HG03558 (cell line): ENCODE results near the gene CMC4.
A peak's percentile ranks its signal among the peaks of the same experiment; 100 is the strongest.

ENCODE experiments used
- ATAC-seq: cut with Tn5 transposase; IDR thresholded peaks from one replicate; pipeline ENCODE4 v1.9.1; 2021; ENCODE audit warnings: moderate number of reproducible peaks; ENCODE audit not compliant: unreplicated experiment; ENCODE audit errors: extremely low read depth

Gene CMC4

GRCh38 chrX:155055494-155055893 is 15.4 kb downstream of the CMC4 start:
- no peak for ATAC-seq

GRCh38 chrX:155054255-155054654 is 16.7 kb downstream of the CMC4 start:
- ATAC-seq = no peak

DNA sequence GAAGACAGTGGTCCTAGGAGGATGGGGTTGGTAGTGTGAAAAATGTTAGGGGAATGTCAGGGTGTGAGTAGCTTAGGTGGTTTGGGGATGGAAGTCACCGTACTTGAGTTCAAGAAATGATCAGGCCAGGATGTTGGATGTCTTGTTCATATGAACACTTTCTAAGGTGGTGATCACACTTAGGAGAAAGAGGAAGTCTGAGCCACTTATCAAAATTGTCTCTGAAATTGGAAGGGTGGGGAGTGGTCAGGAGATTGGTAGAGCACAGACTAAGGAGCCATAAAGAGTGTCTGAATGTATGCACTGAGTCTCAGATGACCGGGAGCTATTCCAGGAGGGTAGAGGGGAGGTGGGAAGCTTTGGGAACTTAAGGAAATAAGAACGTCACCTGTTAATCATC is 17.3 kb downstream of the CMC4 start:
- ATAC-seq = no peak

GRCh38 chrX:155052738-155053498 is 18.0 kb downstream of the CMC4 start:
- no peak for ATAC-seq

- no peak for ATAC-seq
Observed at GRCh38 chrX:155048977-155049619, 21.8 kb downstream of the CMC4 start.

- ATAC-seq = no peak
Observed at GRCh38 chrX:155046811-155047528, 24.0 kb downstream of the CMC4 start.

GRCh38 chrX:155046129-155046810 is 24.7 kb downstream of the CMC4 start:
- no peak for ATAC-seq

- ATAC-seq = no peak
Observed at GRCh38 chrX:155035688-155036087, 35.2 kb downstream of the CMC4 start.

- ATAC-seq = no peak
Observed at GRCh38 chrX:155031657-155032056, 39.3 kb downstream of the CMC4 start.

DNA sequence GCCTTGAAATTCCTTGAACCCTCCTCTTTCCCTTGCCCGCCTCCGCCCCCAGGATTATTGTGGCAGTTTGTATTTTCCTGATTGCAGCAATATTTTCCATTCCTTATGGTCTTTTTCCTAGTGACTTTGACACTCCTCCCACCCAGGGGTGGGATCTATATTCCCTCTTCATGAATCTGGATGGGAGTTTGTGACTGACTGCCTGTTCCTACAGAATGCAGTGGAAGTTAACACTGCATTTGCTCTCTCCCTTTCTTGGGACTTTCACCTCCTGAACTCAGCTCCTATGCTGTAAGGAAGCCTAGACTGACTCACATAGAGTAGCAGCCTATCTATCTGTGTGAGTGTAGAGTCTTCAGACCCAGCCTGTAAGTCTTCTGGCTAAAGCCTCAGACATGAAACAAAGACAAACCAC is 42.1 kb downstream of the CMC4 start:
- ATAC-seq = no peak

DNA sequence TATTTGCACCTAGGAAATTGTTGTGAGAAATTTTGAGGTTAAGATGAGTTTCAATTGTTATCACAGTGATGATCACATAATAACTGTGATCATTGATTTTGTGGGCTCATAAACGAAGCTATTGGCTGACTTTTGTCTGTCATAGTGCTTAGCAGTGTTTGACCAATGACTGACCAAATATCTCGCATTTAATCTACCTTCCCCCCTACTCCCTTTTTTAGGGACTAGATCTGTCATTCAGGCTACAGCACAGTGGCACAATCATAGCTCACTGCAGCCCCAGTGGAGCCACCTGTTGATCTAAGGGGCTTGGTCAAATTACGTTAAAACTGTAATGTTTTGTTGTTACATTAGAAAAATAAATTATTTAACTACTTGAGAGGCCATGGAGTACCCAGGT is 42.8 kb downstream of the CMC4 start:
- ATAC-seq = no peak

DNA sequence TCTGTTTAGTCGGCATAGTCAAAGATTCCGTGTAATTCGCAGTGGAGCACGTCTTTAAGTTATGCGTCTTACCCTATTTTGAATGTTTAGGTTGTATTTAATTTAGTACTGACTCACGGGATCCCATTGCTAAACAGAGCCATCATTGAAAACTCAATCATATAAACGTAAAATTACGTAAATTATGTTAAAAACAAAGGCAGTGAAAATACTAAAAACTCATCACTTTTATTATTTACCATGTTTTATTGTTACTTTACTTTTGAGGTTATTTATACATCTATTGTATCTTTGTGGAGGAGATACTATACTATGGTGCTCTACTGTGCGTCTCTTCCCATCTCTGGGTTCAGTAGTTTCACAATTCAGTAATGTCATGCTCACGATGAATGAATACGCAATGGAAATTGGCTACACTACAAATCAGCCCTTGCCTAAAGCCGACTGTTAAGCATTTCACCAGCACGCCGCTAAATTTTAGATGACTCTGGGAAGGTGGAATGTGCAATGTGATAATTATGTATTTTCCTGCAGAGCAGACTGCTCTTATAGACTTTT is 43.3 kb downstream of the CMC4 start:
- no peak for ATAC-seq

DNA sequence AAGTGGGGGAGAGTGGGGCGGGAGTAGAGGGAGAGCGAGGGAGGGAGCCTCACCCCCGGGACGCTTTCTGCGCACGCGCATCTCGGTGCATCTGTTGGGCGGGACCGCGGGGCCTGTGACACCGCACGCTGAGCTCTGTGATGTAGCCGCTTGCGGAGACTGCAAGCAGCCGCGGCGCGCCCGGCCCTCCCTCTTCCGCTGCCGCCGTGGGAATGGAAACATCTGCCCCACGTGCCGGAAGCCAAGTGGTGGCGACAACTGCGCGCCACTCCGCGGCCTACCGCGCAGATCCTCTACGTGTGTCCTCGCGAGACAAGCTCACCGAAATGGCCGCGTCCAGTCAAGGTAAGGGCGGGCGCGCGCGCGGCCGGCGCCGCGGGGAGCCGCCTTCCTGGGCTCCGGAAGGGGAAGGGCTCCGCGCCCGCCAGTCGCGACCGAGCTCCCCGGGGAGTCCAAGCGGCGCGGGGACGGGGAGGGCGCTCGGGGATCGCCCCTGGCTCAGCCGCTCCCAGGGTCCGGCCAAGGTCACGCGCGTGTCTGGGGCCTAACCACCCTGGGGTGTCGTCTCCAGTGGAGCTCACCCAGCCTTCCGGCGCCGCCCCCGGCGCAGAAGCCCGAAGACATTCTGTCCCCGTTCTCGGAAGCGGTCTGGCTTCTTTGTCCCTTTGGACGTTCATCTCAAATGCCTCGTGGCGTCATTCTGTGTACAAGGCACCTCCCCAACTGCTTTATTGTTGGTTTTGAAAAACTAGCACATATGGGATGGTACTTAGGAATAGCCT is 44.0 kb downstream of the CMC4 start, which contains the start of gene FUNDC2:
FUNDC2 (plus strand) TSS at position 118 of the 782 bp plus-strand sequence; CDS start at position 213, 95 bp downstream.
- peak; percentile 79 for ATAC-seq

GRCh38 chrX:155026420-155026726 is 44.6 kb downstream of the CMC4 start:
- no peak for ATAC-seq

- no peak for ATAC-seq
Observed at GRCh38 chrX:155023907-155024833, 46.8 kb downstream of the CMC4 start.

DNA sequence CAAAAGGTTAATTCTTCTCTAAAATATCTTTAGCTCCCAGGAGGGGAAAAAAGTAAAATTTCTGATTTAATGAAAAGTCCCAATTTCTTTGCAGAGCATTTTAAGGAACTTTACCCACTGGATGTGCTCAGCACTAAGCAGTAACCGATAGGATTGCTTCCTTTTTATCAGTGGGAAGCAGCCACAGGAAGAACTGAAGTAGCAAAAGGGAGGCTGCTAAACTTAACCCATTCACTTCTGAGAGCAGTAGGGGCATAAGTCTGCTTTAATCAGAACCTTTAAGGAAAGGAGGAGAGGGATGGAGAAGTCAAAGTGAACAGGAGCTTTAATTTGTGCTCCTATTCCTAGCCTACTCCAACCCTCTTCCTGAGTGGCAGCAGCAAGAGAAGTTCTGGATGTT is 48.4 kb downstream of the CMC4 start, which contains the start of gene F8:
F8 (minus strand) TSS at position 139 of the 400 bp plus-strand sequence. CDS start 171 bp downstream, outside the sequence.
- ATAC-seq = no peak

DNA sequence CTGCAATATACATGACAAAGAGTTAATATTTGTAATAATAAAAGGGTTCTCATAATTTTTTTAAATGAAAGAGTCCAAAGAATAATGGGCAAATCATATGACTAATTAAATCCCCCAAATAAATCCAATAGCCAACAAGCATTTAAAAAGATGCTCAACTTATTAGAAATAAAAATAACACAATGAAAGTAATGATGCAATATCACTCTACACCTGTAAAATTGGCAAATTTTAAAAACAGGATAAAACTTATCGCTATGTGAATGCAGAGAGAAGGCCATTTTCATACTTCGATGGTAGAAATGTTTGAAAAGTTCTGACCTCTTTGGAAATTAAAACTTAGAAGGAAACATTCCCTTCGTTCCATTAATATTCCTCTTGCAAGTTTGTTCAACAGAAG is 50.3 kb downstream of the CMC4 start:
- no peak for ATAC-seq
